GM21825 (cell line): ENCODE results near the gene CNTN4.

ENCODE experiments used
- ATAC-seq: cut with Tn5 transposase; IDR thresholded peaks from one replicate; pipeline ENCODE4 v1.9.1; 2021; ENCODE audit warnings: mild to moderate bottlenecking, moderate library complexity; ENCODE audit not compliant: unreplicated experiment

CNTN4 gene

GRCh38 chr3:2377281-2377680, 278.6 kb downstream of the CNTN4 start:
- no peak for ATAC-seq

DNA sequence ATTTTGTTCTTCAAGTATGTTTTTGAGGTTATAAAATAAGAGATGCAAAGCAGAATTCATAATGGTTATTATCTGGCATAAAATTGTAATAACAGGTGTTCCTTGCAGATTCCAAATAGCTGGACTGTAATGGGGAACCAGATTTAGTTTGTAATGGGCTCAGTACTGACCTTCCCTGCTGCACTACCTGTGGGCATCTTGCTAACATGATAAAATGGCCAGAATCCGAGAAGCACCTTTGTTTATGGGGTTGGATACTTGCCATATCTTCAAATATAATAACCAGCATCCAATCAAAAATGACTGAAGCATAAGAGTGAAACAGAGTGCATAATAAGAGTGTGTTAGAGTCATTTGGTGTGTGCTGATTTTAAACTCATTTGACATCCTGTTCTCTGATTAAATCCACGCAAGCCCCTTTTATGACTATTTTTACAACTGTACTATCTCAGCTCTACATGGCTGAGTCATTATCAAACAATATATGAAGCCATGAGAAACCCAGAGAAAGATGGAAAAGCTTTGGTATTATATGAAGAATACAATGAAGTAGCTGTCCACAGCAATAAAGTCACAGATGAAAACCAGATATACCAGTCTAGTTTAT, 292.4 kb downstream of the CNTN4 start:
- ATAC-seq: no peak

DNA sequence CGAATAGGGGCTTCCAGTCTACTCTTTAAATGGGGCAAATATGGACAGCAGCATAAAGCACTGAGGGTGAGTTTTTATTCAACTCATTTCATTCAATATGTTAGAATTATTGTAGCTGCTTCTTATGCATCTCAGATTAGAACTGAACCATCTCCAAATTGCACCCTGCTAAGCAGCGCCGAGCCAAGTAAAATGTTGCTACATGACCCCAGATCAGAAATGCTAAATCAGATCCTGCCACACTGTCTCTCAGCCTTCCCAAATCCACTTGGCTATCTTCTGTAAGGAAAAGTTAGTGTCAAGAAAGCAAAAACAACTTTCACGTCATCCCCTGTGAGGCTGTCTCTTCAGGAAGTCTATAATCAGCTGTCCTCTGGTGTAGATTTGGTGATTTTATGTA, 293.2 kb downstream of the CNTN4 start:
- no peak for ATAC-seq

GRCh38 chr3:2392981-2393380, 294.3 kb downstream of the CNTN4 start:
- no peak for ATAC-seq

- ATAC-seq: no peak
Measured at GRCh38 chr3:2415083-2415482, 316.4 kb downstream of the CNTN4 start.

DNA sequence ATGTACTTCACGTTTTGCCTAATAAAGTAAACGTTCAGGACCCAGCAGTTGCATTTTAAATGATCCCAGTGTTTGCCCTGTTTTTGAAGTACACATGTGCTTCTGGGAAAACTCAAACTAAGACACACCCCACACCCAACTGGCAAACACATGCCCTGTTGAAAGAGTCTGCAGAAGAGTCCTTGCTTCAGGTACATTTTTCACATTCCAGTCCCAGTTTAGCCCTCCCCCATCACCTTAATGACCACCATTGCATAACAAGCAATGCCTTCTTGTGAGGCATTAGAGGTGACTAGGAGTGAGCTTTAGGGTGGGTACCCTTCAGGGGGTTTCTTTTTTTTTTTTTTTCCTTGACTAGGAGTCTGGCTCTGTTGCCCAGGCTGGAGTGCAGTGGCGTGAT, 322.3 kb downstream of the CNTN4 start:
- no peak for ATAC-seq

DNA sequence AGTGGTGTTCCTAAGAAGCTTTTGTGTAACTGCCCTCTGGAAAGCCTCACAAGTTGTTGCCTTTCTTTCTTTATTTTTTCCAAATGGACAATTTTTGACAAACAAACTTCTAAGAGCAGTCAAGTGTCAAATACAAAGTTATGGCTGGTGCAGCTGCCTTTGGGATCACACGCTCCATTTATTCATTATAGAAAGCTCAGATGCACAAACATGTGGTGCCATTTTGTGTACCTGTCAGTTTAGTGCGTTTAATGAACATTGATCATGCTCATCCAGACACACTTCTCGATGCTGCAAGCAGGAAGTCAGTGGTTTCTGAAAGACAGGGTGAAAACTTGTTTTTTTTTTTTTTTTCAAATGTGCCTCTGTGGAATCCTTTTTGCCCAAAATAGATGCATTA, 324.5 kb downstream of the CNTN4 start:
- ATAC-seq: no peak

- ATAC-seq: no peak
Measured at GRCh38 chr3:2441558-2441957, 342.9 kb downstream of the CNTN4 start.

- ATAC-seq: no peak
Measured at GRCh38 chr3:2446146-2446545, 347.5 kb downstream of the CNTN4 start.

DNA sequence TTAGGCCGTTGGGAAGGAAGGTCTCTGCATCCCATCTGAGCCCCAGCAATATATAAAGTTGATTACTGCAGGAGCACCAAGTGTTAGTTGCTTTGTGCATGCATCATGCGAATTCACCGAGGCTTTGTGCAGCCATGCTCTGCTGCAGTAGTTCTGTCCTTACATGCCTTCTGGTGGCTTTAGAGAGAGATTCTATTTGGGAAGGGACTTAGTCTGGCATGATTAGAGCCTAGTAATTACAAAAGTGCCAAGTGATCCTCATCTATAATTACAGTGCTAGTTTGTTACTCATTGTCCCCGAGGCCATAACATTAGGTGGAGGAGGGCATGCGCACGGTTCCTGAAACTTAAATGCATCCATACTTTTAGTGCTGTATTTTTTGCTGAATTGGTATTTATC, 353.6 kb downstream of the CNTN4 start:
- ATAC-seq: no peak

DNA sequence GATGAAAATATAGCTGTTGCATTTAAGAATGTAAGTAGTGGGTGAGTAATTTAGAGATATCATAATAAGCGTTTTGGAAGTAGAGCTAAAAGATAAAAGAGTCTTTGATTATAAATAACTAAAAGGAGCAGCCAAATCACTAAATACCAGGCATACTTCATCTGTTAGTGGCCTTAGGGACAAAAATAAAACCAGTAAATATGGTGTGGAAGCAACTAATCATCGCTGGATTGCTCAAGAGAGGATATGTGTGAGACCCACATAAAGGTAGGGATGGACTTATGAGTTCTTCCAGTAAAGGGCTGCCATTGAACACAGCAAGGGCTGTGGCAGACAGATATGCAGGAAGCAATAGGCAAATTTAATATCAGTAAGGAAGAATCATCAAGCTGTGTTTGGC, 356.2 kb downstream of the CNTN4 start:
- ATAC-seq: no peak

- ATAC-seq: no peak
Measured at GRCh38 chr3:2456788-2457187, 358.1 kb downstream of the CNTN4 start.

- no peak for ATAC-seq
Measured at GRCh38 chr3:2458816-2459215, 360.1 kb downstream of the CNTN4 start.

- ATAC-seq: no peak
Measured at GRCh38 chr3:2465842-2466241, 367.2 kb downstream of the CNTN4 start.

- no peak for ATAC-seq
Measured at GRCh38 chr3:2468816-2469215, 370.1 kb downstream of the CNTN4 start.

DNA sequence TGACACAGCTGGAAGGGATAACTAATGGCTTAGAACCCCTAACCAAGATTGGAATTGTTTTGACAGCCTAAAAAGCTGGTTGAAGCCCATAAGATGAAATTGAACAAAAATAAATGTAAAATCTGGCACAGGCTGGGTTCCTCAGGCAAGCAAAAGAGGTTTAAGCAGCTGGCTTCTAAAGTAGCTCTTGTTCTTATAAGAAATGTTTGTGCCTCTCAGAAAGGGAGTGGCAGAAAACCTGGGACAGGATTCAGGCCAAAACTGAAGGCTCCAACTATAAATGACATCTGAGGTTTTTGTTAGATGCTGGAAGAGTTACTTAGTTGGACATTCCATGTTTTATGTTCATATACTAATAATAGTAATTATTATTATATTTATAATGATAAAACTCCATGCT, 378.3 kb downstream of the CNTN4 start:
- no peak for ATAC-seq

DNA sequence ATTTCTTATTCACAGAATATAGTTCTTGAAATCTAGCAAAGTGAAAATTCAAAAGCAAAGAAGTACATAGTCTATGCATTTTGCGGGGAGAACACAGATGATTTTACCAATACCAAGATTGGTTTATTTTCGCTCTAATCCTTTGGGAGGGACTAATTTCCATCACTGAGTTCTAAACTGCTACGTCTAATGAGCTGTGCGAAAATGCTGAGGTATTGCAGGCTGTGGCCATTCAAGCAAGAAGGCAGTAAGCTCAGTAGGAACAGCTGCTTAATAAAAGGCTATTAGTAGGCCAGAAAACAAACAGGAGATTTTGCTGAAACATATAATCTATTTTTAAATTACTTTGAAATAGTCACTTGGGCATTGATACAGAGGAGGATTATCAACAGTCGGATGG, 379.0 kb downstream of the CNTN4 start:
- no peak for ATAC-seq

DNA sequence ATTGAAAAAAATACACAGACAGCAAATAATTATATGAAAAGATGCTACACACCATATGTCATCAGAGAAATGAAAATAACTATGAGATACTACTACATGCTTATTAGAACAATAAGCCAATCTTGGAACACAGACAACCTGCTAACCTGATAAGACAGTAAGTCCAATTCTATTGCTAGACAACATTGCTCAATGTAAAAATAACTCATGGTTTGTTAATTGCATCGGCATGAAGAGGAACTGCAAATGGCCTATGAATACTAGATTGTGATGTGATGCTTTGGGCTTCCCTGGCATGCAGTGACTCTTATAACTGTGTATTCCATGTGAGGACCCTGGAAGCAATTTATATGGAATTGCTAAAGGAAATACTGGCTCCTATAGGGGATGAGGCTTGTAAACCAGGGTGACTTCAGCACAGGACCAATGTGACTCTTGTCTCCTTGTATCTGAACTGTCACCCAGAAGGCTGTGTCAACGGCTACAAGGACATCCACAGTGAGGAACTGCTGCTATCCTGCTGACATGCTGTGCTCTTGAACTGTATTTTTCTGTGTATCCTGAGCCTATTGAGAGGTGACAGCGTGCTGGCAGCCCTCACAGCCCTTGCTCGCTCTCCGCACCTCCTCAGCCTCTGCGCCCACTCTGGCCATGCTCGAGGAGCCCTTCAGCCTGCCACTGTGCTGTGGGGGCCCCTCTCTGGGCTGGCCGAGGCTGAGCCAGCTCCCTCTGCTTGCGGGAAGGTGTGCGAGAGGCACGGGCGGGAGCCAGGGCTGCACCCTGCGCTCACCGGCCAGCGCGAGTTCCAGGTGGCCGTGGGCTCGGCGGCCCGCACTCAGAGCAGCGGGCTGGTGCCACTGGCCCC, 385.7 kb downstream of the CNTN4 start:
- ATAC-seq: no peak

GRCh38 chr3:2485027-2485375, 386.3 kb downstream of the CNTN4 start:
- ATAC-seq: no peak

GRCh38 chr3:2495746-2496145, 397.1 kb downstream of the CNTN4 start:
- no peak for ATAC-seq

- ATAC-seq: no peak
Measured at GRCh38 chr3:2504912-2505311, 406.2 kb downstream of the CNTN4 start.

DNA sequence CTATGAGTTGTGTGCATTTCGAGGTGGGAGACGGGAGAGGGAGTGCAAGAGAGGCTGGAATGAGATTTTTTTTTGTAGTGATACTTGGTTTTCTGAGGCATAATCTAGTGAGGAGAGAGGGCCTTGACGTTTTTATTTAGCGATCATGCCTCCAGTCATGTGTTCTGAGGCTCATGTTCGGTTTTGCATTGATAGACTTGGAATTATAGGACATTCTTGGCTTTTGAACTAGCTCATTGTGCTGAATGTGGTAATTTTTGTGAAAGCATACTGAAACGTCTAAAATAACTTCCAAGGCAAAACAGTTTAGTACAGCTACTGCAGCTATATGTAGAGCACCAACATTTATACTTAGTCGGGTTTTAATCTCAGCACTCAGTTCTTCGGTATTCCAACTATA, 408.1 kb downstream of the CNTN4 start:
- ATAC-seq: no peak
